ELF-1 (cell line): ENCODE measurements around the gene LYRM1.

Experiments used
- DNase-seq: peaks from one replicate; pipeline ENCODE4 v3.0.0-alpha.2; 2016; ENCODE audit warnings: low read depth, low spot score

The LYRM1 gene

DNA sequence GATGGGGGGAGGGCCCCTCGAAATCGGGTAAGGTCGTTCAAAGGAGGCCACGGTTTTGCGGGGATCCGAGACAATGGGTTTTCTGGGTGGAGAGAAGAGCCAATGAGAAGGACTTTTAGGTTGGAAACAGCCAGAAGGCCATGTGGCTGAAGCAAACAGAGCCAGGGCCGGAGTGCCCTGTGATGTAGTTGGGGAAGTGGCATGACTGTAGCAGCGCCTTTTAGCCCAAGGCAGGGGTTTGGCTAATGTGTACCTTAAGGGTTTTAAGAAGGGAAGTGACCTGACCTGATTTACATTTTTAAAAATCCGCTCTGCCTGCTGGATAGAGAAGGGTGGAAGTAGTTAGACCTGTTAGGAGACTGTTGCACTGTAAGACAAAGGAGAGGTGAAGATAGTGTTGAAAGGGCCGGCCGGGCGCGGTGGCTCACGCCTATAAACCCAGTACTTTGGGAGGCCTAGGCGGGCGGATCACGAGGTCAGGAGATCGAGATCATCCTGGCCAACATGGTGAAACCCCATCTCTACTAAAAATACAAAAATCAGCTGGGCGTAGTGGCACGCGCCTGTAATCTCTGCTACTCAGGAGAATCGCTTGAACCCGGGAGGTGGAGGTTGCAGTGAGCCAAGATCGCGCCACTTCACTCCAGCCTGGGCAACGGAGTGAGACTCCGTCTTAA is 1.0 kb downstream of the LYRM1 start:
- peak; percentile 91 for DNase-seq

DNA sequence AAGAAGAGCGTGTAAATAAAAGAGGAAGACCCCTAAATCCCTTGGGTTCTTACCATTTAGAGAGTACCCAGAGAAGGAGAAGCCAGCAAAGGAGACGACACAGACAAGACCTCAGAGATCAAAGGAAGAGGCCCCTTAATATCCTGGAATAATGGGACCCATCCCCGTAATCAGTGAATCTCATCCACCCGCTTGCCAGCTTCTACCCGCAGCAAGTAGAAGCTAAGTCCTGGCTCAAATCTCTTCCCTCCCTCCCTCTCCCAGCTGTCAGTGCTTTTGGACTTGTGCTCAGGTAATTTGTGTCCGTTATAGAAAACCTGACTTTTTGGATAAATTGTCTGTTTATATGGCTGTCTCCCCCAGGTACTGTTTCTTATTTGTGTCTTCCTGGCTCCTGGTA is 1.9 kb downstream of the LYRM1 start:
- no peak for DNase-seq

DNA sequence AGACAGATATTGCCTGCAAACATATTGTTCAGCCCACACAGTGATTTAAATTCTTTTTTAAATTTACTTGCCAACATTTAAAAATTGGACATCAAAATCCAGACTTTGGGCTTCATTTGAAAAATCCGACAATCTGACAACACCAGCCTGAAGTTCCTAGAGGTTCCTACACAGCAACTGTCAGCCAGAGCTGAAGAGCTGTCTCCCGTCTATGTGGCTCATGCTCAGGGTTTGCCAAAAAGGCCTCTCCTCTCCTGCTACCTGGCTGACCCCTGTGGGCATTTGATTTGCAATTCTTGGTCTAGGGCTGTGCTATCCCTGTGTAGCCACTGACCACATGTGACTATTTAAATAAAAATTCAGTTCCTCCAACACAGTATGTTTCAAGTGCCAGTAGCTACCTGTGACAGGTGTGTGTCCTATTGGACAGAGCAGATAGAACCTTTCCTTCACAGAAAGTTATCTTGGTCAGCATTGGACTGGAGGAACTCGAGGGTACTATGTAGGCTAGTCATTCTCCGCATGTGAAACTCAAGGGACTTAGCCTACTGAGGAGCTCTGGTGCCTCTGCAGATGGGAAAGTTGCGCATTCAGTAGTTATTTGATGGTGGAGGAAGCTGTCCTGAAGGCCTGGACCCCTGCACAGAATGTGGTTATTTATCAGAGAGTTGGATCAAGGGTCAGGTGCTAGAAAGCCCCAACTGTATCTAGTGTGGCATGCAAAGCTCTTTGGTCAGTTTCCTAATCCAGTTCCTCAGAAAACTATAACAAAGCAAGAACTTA is 2.7 kb downstream of the LYRM1 start:
- no peak for DNase-seq

DNA sequence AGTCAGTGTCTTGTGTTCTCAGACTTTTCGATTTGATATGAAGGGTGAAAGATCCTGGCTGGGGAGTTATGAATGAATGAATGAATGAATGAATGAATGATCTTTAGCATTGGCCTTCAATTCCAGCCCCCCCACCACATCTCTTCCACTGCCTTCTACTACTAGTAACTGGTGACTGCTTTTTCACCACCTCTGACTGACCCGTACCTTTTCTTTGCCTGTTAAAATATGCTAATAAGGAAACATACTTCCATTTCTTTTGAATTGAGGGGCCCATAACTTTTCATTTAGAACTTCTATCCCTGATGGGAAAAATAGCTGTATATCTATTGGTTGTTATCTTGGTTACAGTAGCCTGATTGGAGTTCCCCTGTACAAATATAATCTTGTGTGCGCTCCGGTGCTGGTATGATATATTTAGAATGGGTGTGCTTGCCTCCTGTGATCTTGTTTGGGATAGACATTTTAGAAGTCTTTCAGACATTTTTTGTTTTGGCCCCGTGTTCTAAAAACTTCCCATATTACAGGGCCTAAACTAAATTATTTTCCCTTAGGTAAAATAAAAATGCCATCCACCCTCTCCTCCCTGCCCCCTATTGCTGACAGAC is 3.4 kb downstream of the LYRM1 start:
- no peak for DNase-seq

DNA sequence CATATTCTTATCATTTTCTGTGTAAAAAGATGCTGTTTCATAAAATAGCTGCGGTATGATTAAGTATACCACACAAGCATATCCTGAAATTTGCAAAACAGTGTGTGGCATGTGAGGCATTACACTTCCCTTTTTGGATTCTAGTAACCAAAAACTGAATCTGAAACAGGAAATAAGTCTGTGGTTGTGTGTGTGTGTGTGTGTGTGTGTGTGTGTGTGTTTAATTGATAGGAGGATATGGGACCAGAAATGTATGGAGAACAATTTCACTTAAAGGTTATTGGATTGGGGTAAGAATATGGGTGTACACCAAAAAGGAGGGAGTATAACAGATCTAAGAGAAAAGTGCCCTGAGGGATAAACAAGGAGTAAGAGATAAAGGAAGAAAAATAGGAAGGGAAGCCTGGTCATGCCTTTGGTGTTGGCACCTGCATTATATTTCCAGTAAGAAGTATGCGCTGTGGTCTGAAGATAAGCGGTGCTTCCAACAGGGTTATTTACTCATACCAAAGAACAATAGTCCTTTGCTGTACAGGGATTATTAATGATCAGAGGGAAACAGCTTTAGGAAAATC is 4.0 kb downstream of the LYRM1 start:
- no peak for DNase-seq

DNA sequence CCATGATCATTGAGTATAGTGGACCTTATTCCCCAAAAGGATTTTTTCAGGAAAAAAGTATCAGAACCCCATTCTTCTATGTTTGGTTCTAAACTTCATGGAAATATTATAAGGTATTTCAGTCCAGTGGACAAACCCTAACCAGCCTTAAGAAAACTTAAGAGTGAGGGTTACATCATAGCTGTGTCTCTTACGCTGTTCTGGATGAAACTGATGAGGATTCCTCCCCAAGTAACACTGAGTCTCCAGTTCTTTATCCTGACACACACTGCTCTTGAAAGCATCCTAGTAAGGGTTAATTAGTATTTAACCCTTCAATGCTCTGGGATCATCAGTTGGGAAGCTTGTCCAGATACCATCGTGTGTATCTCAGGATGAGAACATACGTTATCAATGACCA is 5.0 kb downstream of the LYRM1 start:
- DNase-seq, result no peak

DNA sequence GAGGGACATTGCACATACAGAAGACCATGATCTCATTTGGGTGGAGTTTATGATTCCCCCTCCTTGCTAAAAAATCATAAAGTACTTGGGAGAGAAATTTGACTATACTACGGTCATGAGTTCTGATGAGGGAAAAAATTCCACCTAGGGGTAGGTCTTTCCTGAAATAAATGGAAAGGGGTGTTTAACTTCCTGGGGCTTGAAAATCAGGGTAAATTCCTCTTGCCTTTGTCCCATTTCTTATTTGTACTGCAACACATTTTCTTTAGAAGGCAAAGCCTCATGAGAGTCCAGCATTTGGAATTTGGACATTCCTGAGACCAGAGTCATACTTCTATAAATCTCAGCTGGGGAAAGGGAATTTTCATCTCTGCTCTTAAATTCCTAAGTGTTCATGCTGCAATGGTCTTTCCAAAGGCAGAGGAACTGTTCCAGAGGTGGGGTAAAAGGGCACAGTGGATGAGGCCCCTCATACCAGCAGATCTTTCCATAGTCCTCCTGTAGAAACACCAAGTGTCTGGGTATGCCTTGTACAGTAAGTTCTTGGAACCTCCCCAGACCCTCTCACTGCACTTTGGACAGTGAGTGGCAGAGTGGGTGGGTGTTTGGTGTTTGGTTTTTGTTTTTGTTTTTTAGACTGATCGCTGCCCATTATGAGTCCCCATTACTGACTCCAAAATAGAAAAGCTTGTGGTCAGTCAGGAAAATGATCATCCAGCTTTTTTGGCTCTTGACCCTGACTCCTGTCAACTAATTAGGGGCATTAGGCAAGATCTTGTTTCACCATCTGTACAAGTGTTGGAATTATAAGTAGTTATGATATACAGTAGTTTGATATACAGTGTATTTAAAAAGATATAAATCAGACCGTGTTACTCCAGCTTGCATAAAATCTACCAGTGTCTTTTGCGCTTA is 6.0 kb downstream of the LYRM1 start:
- DNase-seq, result no peak

DNA sequence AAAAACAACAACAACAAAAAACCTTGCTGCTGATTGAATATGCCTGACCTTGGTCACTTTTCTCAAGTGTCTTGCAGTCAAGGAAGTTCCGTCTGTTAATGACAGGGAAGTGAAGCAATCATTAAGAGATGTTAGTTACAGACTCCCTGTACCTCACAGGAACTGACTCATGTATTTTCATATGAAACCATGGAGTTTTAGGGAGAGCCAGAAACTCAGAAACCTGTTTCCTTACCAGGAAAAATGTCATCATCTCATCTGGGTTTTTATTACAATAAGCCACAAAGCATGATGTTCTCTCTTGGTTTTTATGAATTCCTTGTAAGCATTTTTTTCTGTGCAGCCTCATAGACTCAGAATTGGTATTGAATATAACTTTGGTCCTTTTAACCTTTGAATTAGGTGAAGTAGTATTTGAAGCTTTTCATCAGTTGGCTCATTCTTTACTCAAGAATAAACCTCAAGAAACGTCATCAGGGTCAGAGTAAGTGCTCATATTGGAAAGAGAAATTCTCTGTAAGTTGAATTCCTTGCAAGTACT is 10.3 kb downstream of the LYRM1 start:
- no peak for DNase-seq

DNA sequence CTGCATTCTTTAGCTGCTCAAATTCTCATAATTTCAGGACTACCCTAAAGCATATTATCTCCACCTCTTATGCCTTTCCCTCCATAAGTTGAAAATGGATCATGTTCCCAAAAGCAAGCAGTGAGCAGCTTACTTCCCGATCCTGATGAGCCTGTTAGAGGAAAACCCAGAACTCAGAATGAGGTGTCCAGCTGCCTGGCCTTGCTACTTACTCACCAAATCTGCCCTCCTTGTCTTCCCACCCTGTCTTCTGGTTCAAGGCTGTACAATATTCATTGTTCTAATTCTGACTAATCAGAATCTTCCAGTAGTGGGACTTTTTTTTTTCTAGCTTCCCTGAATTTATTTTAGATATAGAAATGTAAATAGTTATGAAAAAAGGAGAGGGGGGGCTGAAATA is 10.8 kb downstream of the LYRM1 start:
- DNase-seq, result no peak

DNA sequence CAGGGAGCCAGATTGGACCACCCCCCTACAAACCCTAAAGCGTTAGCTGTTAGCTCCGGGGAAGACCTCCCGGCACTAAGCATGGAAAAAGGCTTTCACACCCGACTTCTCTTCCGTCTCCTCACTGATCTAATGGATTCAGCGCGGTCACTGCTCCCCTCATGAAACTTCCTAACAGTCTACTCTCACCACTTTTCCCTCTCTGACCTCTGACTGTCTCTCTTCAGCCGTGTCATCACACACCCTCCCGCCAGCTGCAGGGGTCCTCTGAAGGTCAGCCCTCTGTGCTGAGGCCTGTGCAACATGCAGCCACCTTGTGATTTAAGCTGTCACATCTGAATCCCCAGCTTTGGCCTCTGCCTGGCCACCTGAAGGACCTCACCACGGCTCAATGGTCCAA is 15.7 kb downstream of the LYRM1 start:
- DNase-seq, result no peak

DNA sequence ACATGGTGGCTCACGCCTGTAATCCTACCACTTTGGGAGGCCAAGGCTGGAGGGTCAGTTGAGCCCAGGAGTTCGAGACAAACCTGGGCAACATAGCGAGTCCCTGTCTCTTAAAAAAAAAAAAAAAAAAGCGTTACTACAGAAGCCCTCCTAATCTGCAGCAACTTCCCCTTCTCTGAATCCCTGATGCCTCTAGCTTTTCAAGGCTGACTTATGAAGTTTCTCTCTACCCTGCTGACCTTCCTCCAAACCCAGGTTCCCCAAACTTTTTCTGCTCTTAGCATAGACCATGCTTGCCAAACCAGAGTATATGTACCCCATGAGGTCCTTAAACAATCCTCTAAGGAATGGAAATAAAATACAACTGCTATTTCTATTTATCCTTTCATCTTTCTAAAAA is 16.4 kb downstream of the LYRM1 start:
- no peak for DNase-seq

DNA sequence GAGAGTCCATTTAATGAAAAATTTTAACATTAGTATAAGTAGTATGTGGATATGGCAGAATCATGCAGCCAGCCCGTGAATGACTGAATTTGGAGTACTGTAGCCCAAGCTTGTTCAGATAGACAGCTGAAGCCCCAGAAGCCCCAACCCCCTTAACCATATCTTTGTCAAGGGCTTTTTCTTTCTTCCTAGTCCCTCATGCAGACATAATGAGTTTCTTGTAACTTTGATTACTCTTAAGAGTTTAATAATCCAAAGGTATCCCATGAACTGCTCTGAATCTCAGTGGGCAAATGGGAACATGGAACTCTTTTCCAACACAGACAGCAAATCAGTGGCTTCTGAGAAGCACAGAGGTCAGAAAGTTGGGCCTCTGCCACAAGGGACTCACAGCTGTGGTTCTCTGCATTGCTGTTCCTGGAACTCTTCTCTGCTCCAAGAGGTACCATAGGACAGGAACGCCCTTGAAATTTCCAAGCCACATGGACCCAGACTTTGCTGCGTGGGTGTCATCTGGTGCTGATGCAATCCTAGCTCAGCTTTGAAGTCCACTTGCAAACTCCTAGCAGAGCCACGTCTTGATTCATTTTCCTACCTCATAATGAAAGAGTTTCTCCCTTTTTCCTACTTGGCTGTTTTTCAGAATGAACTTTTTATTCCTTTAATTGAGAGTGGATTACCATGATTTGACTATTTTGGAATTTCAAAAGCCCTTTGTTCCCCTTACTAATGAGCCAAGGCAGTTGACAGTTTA is 18.1 kb downstream of the LYRM1 start:
- no peak for DNase-seq

DNA sequence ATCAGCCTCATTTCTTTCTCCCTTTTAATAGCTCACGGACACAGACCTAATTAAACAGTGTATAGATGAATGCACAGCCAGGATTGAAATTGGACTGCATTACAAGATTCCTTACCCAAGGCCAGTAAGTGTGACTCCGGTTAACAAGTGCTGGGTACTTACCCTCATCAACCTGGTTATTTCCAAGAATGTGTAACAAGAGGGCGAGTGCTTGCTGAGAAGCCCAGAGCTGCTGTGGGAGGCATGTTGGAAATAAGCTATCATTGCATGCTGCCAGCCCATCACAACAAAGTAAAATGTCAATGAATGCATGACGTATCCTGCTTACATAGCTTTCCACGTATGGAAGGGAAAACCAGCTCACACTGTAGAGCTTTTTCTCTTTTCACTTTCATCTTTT is 19.5 kb downstream of the LYRM1 start:
- DNase-seq, result no peak

DNA sequence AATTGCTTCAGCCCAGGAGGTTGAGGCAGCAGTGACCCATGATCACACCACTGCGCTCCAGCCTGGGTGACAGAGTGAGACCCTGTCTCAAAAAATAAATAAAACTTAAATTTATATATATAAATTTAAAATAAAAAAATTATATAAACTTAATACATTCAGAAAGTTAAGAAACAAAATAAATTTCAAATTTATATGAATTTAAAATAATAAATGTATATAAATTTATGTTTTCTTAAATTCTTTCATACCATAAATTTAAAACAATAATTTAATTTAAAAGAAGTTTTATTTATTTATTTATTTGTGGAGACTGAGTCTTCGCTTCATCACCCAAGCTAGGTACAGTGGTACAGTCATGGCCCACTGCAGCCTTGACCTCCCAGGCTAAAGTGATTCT is 20.2 kb downstream of the LYRM1 start:
- no peak for DNase-seq

DNA sequence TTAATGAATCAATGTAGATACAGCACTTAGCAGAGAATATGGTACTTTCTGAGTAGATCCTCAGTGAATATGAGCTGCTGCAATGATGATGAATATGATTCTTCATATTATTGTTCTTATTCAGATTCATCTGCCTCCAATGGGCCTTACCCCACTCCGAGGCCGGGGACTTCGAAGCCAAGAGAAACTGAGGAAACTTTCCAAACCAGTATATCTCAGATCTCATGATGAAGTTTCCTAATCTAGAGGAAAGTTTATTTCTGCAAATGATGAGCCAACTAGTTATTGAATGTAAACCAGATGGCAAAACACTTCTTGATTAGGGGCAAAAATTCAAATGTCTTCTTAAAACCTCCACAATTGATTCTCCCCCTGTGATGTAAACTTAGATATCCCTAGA is 23.3 kb downstream of the LYRM1 start:
- no peak for DNase-seq

DNA sequence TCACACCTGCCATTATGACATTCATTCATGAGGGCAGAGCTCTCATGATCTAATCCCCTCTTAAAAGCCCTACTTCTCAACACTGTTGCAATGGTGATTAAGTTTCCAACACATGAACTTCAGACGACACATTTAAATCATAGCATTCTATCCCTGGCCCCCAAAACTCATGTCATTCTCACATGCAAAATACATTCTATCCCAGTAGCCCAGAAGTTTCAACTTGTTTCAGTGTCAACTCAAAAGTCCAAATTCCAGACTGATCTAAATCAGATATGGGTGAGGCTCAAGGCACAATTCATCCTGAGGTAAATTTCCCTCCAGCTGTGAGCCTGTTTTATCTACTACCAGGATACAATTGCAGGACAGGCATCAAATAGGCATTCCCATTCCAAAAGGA is 25.2 kb downstream of the LYRM1 start:
- no peak for DNase-seq

DNA sequence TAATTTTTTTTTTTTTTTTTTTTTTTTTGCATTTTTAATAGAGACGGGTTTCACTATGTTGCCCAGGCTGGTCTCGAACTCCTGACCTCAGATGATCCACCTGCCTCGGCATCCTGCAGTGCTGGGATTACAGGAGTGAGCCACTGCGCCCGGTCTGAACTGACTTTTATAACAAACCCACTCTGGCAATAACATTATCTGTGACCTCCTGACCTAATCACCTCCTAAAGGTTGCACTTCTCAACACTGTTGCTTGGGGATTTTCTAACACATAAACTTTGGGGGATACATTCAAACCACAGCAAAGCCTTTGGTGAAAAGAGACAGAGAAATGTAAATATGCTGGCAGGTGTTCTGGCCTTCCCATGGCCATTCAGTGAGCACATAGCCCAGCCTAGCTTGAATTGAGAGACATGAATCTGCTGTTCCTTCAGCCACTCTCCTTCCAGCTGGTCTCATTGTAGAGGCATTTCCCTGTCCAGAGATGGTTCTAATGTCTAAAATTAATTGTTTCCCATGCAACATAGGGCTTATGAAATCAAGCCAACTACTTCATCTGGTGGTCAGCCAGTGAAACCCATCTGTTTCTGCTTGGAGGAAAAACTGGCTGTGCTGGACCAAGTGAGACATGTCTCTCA is 28.3 kb downstream of the LYRM1 start:
- no peak for DNase-seq

DNA sequence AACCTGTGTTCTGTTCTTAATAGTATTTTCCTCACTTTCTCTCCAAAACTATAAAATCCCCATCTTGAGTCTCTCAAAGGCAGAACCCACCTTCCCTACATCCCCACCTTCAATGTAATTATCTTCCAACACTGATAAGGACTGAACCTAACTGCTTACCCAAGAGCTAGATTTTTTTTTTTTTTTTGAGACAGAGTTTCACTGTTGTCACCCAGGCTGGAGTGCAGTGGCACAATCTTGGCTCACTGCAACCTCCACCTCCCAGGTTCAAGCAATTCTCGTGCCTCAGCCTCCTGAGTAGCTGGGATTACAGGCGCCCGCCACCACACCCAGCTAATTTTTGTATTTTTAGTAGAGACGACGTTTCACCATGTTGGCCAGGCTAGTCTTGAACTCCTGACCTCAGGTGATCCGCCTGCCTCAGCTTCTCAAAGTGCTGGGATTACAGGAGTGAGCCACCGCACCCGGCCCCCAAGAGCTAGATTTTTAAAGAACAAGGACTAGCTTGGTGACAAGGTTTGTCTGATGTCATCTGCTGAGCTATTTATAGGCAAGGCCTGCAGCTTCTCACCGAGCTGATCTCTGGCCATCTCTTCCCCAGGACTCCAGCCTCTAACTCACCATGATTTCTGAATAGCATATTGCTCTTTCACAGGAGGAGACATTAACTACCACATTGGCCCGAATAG is 29.2 kb downstream of the LYRM1 start:
- peak; percentile 33 for DNase-seq

DNA sequence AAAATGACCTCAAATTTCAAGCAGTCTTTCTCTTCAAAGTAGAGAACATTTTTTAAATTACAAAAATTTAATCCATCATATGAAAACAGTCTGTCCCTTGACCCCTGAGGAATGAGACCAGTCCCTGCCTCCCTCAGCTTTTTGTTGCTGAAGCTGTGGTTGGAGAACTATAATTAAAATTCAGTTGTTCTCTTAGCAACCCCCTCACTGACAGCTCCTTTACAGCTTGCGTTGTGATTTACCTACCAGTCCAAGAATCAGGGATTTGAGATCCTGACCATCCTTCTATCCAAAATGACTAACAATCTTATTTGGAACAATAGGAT is 29.8 kb downstream of the LYRM1 start:
- DNase-seq, result no peak
